WERI-Rb-1 (cell line): ENCODE data around the gene CMTM7.
"Not testable (repeated sequence)": the region's sequence is repeated elsewhere in the genome, so short reads cannot be mapped to it uniquely, and the experiment has no call there.

Source experiments
- DNase-seq: peaks from one replicate; pipeline ENCODE4 v3.0.0-alpha.2; 2020
- H3K27ac ChIP-seq: fragments of 250-450 bp; sonication (Bioruptor Pico); 2 replicates; pipeline ENCODE4 v1.5.1; 2020; ENCODE audit warnings: mild to moderate bottlenecking, moderate library complexity
- H3K27me3 ChIP-seq: fragments of 250-450 bp; sonication (Bioruptor Pico); 2 replicates; pipeline ENCODE4 v1.5.1; 2021; ENCODE audit warnings: mild to moderate bottlenecking, low read depth, moderate library complexity; ENCODE audit not compliant: insufficient read depth, severe bottlenecking
- H3K36me3 ChIP-seq: fragments of 250-450 bp; sonication (Bioruptor Pico); 2 replicates; pipeline ENCODE4 v1.5.1; 2020; ENCODE audit warnings: mild to moderate bottlenecking, moderate library complexity
- H3K4me3 ChIP-seq: 2 replicates; pipeline ENCODE4 v1.5.1; 2011; ENCODE audit warnings: low read depth, mild to moderate bottlenecking, control low read depth, low read length
- H3K9me3 ChIP-seq: fragments of 250-450 bp; sonication (Bioruptor Pico); 2 replicates; pipeline ENCODE4 v1.5.1; 2021; ENCODE audit warnings: mild to moderate bottlenecking, moderate library complexity; ENCODE audit not compliant: severe bottlenecking
- CTCF ChIP-seq: IDR thresholded peaks from 2 replicates; pipeline ENCODE4 v1.5.1; 2011; ENCODE audit warnings: low read depth, mild to moderate bottlenecking, control low read depth, inconsistent platforms, low read length

CMTM7 gene

GRCh38 chr3:32383136-32383711, 8.4 kb upstream of the CMTM7 start:
- Histone ChIP-seq H3K27me3 (no peaks in the 10 kb centered on the region), H3K9me3 (no peaks in the 10 kb centered on the region), H3K36me3 (no peaks in the 10 kb centered on the region), H3K27ac (no peak overlapping the region), H3K4me3 (no peak overlapping the region)
- DNase-seq = peak; percentile 35
- no peak for TF ChIP-seq CTCF

- H3K4me3 ChIP-seq = no peak overlapping the region
- H3K36me3 ChIP-seq = no peaks in the 10 kb centered on the region
- no peak overlapping the region for H3K27ac ChIP-seq
- no peak for DNase-seq
- no peaks in the 10 kb centered on the region for H3K9me3 ChIP-seq
- no peak for TF ChIP-seq CTCF
- H3K27me3 ChIP-seq = no peaks in the 10 kb centered on the region
Observed at GRCh38 chr3:32384938-32385337, 6.7 kb upstream of the CMTM7 start.

- no peaks in the 10 kb centered on the region for H3K27me3 ChIP-seq
- no peaks in the 10 kb centered on the region for H3K36me3 ChIP-seq
- H3K9me3 ChIP-seq = peaks cover 3% of the 10 kb centered on the region
- no peak for DNase-seq
- H3K27ac ChIP-seq = no peak overlapping the region
- no peak for TF ChIP-seq CTCF
- H3K4me3 ChIP-seq = no peak overlapping the region
Observed at GRCh38 chr3:32387512-32387911, 4.1 kb upstream of the CMTM7 start.

GRCh38 chr3:32389577-32389976, 2.1 kb upstream of the CMTM7 start:
- not testable (repeated sequence) for H3K9me3 ChIP-seq, H3K4me3 ChIP-seq, H3K27ac ChIP-seq, H3K36me3 ChIP-seq, DNase-seq, H3K27me3 ChIP-seq

GRCh38 chr3:32392536-32393302, 1.1 kb downstream of the CMTM7 start:
- Histone ChIP-seq H3K9me3 (peaks cover 3% of the 10 kb centered on the region), H3K27me3 (no peaks in the 10 kb centered on the region), H3K36me3 (no peaks in the 10 kb centered on the region), H3K27ac (no peak overlapping the region), H3K4me3 (no peak overlapping the region)
- TF ChIP-seq CTCF = no peak
- no peak for DNase-seq

GRCh38 chr3:32395496-32395895, 3.8 kb downstream of the CMTM7 start:
- Histone ChIP-seq H3K4me3 (no peak overlapping the region), H3K9me3 (peaks cover 3% of the 10 kb centered on the region), H3K36me3 (no peaks in the 10 kb centered on the region), H3K27me3 (no peaks in the 10 kb centered on the region), H3K27ac (no peak overlapping the region)
- no peak for TF ChIP-seq CTCF
- no peak for DNase-seq
